Ovary (tissue), 9 donors: ENCODE measurements around the gene COL8A2. TPM values are rescaled to one million over a fixed set of nuclear protein-coding genes. Genes with fewer than 3 reads are reported as not detected.

Source experiments
- DNase-seq, 5 donors: peaks; one replicate each; pipeline ENCODE4 v3.0.0-alpha.2; 2019 to 2020
- H3K27ac ChIP-seq, 2 donors: fragments of 200-600 bp; one replicate each; pipeline versions ENCODE4 v1.5.1 to v1.8.0; 2019 to 2022
- H3K27me3 ChIP-seq: fragments of 200-600 bp; one replicate; pipeline ENCODE4 v1.8.0; 2022
- H3K36me3 ChIP-seq: fragments of 200-600 bp; sonication (generic); one replicate; pipeline ENCODE4 v1.5.1; 2019
- H3K4me1 ChIP-seq: one replicate; pipeline ENCODE4 v1.8.1; 2013; ENCODE audit warnings: mild to moderate bottlenecking, moderate library complexity; ENCODE audit not compliant: insufficient read depth
- H3K4me3 ChIP-seq: fragments of 200-600 bp; sonication (generic); one replicate; pipeline ENCODE4 v1.5.1; 2017
- H3K9me3 ChIP-seq, 2 donors: fragments of 200-600 bp in 1 of 2; sonication (generic) in 1 of 2; one replicate each; pipeline versions ENCODE4 v1.5.1 to v1.8.1; 2013 to 2019; ENCODE audit warnings: mild to moderate bottlenecking in 1 of 2, moderate library complexity in 1 of 2
- CTCF ChIP-seq, 3 donors: fragments of 450-650 bp in 2 of 3; fragments of 200-600 bp in 1 of 3; IDR thresholded peaks; one replicate each; pipeline versions ENCODE4 v1.5.1 to v1.8.0; 2016 to 2022; ENCODE audit warnings: antibody characterized with exemption in 3 of 3, mild to moderate bottlenecking in 1 of 3
- EP300 ChIP-seq: sonication (generic); formaldehyde crosslinking; IDR thresholded peaks from one replicate; pipeline ENCODE4 v1.6.1; 2017; ENCODE audit warnings: antibody characterized with exemption
- POLR2A ChIP-seq: fragments of 450-650 bp; IDR thresholded peaks from one replicate; pipeline ENCODE4 v1.6.1; 2017; ENCODE audit warnings: antibody characterized with exemption, mild to moderate bottlenecking, moderate library complexity
- WGBS, 3 donors: extraction: QIAGEN DNeasy Blood & Tissue Kit in 1 of 3; methylation state at CpG; one replicate each; pipeline versions ENCODE4 v1.1.5 to v1.1.7; 2013 to 2017; 5-methylcytosine and 5-hydroxymethylcytosine counted together
- intact Hi-C, 4 donors: fragments of 100-400 bp; cut with DNase I; formaldehyde crosslinking; loops; one replicate each; pipeline versions ENCODE4 v1.11.0 to v1.15.1; 2022 to 2023
- polyA plus RNA-seq, 2 donors: library from polyadenylated mRNA; stranded (reverse); fragments of 200-250 nt in 1 of 2; fragments of 350-450 nt in 1 of 2; fragmentation: Illumina TruSeq in 1 of 2; extraction: RNeasy Lipid Tissue Mini Kit (QIAGEN cat#74804) in 1 of 2; gene quantifications; one replicate each; pipeline ENCODE4 v1.2.3, GENCODE V29; 2013 to 2014
- total RNA-seq, 7 donors: library from RNA; depleted of rRNA in 2 of 7; stranded (reverse); fragments of >200 nt in 2 of 7; fragmentation: NEBNext Ultra II Directional in 3 of 7; extraction: Animal tissue kit (Norgen Biotek cat#: 25700) in 3 of 7; gene quantifications; one replicate each; pipeline versions ENCODE4 v1.1.0 to v1.2.4, GENCODE V29; 2016 to 2023
- donor health status: DM: no; HTN: no; CAD: no; lungs with moderate emphysema.
- donor health status: DM: no; HTN: no; CAD: no.
- donor health status: Bipolar disorder and iron deficiency.
- donor health status: DM: yes; HTN: yes; CAD: no.
- donor health status: DM: no; HTN: no; CAD: no.
- donor health status: DM: yes; HTN: yes; CAD: no.

The COL8A2 gene
- total and polyA plus RNA-seq, 9 donors: 2.3 to 6.2 (median 4.1) TPM

- H3K4me1 ChIP-seq: no peaks in the 10 kb centered on the region
- TF ChIP-seq CTCF (IDR thresholded peaks at IDR 0.05): no peak
- TF ChIP-seq EP300: no peak
- TF ChIP-seq POLR2A: no peak
- H3K27ac ChIP-seq: no peak overlapping the region
These were observed 9.1 kb downstream of the COL8A2 start for GRCh38 chr1:36115931-36116330.

GRCh38 chr1:36115200-36115669 lies 9.8 kb downstream of the COL8A2 start:
- WGBS, 3 donors: 68 to 80% (median 77%) methylated on average over 18 of the region's 18 CpGs
- intact Hi-C loops: no loop called here
- TF ChIP-seq POLR2A (no peak), CTCF (IDR thresholded peaks at IDR 0.05) (no peak), EP300 (no peak)
- Histone ChIP-seq H3K36me3 (no peaks in the 10 kb centered on the region), H3K9me3 (no peaks in the 10 kb centered on the region), H3K27me3 (no peaks in the 10 kb centered on the region), H3K4me1 (no peaks in the 10 kb centered on the region), H3K27ac (no peak overlapping the region), H3K4me3 (no peak overlapping the region)
- no peak for DNase-seq

More at GRCh38 chr1:36115931-36116330, 9.1 kb downstream of the COL8A2 start:
- Histone ChIP-seq H3K4me3 (no peak overlapping the region), H3K9me3 (no peaks in the 10 kb centered on the region), H3K36me3 (no peaks in the 10 kb centered on the region), H3K27me3 (no peaks in the 10 kb centered on the region)
- intact Hi-C loops: no loop called here
- WGBS, 3 donors: 74 to 83% (median 81%) methylated on average over 5 of the region's 5 CpGs
- DNase-seq: no peak

- H3K36me3 ChIP-seq: no peaks in the 10 kb centered on the region
- H3K4me3 ChIP-seq: no peak overlapping the region
- no peaks in the 10 kb centered on the region for H3K9me3 ChIP-seq
- intact Hi-C loops: no loop called here
- DNase-seq: no peak
- no peak overlapping the region for H3K27ac ChIP-seq
- WGBS, 3 donors: 67 to 81% (median 73%) methylated on average over 5 of the region's 5 CpGs
- no peak for TF ChIP-seq POLR2A
- no peak for TF ChIP-seq CTCF (IDR thresholded peaks at IDR 0.05)
- TF ChIP-seq EP300: no peak
- no peaks in the 10 kb centered on the region for H3K27me3 ChIP-seq
- no peaks in the 10 kb centered on the region for H3K4me1 ChIP-seq
These were observed 10.7 kb downstream of the COL8A2 start for GRCh38 chr1:36114371-36114770.

GRCh38 chr1:36112823-36113222 lies 12.2 kb downstream of the COL8A2 start:
- H3K4me1 ChIP-seq: no peaks in the 10 kb centered on the region
- no peak overlapping the region for H3K4me3 ChIP-seq
- no peaks in the 10 kb centered on the region for H3K36me3 ChIP-seq
- WGBS, 3 donors: 86 to 90% (median 90%) methylated on average over 9 of the region's 9 CpGs
- DNase-seq: no peak
- intact Hi-C loops: no loop called here
- no peaks in the 10 kb centered on the region for H3K9me3 ChIP-seq
- no peaks in the 10 kb centered on the region for H3K27me3 ChIP-seq
- TF ChIP-seq CTCF (IDR thresholded peaks at IDR 0.05): no peak
- TF ChIP-seq POLR2A: no peak
- no peak for TF ChIP-seq EP300
- no peak overlapping the region for H3K27ac ChIP-seq
